SU-DHL-6 (cell line): ENCODE data around the gene MX1.

Experiments
- CTCF ChIP-seq: fragments of 200-600 bp; sonication (generic); IDR thresholded peaks from one replicate; pipeline ENCODE4 v1.5.1; 2017; ENCODE audit warnings: antibody characterized with exemption, mild to moderate bottlenecking, low read length, moderate library complexity; ENCODE audit not compliant: insufficient read depth, poor library complexity, severe bottlenecking
- EZH2phosphoT487 ChIP-seq: fragments of 200-600 bp; sonication (generic), shearing (Covaris generic); conservative IDR thresholded peaks from 2 replicates; pipeline ENCODE4 v1.6.1; 2018; ENCODE audit warnings: mild to moderate bottlenecking, antibody characterized with exemption, low read length, moderate library complexity, mixed read lengths

- TF ChIP-seq CTCF (no peak), EZH2phosphoT487 (no peak)
Observed at GRCh38 chr21:41482301-41482700, 56.3 kb downstream of the MX1 start.
